ENCODE data around the gene SLC8A2. TPM values are rescaled to one million over a fixed set of nuclear protein-coding genes. Genes with fewer than 3 reads are reported as not detected.

The SLC8A2 gene
- total and polyA plus RNA-seq, 2 experiments from 2014 or later = 0.86 to 10.0 TPM

- Histone ChIP-seq H3K36me3 (ENCODE audit: insufficient read depth) (no peaks in the 10 kb centered on the region), H4K20me1 (replicated peaks; ENCODE audit: insufficient read depth) (peaks cover 3% of the 10 kb centered on the region; the same call in 1 of the 2 replicates), H3K9me2 (ENCODE audit: insufficient read depth) (no peaks in the 10 kb centered on the region), H3K27ac (ENCODE audit: low read depth) (no peak overlapping the region), H3K27me3 (ENCODE audit: insufficient read depth) (peaks cover 19% of the 10 kb centered on the region), H3K4me2 (no peak overlapping the region), H2AFZ (no peak overlapping the region), H3K4me1 (ENCODE audit: insufficient read depth) (peaks cover 3% of the 10 kb centered on the region; the same call in 1 of the 2 replicates), H3F3A (replicated peaks; ENCODE audit: low read depth) (peaks cover 15% of the 10 kb centered on the region; the same call in 1 of the 2 replicates), H3K4me3 (no peak overlapping the region), H3K79me2 (replicated peaks; ENCODE audit: insufficient read depth) (no peaks in the 10 kb centered on the region)
- H3K4me1 Mint-ChIP-seq = peaks cover 6% of the 10 kb centered on the region; the same call in 2 of the 3 replicates
- H3K27ac Mint-ChIP-seq = no peak overlapping the region
- TF ChIP-seq REST (IDR thresholded peaks at IDR 0.05; ENCODE audit: unreplicated experiment) (no peak), JUNB (IDR thresholded peaks at IDR 0.05; ENCODE audit: unreplicated experiment) (no peak), ZNF462 (CRISPR knock-in tag; IDR thresholded peaks at IDR 0.05) (no peak), EZH2phosphoT487 (IDR thresholded peaks at IDR 0.05; ENCODE audit: unreplicated experiment) (no peak), EZH2 (IDR thresholded peaks at IDR 0.05; ENCODE audit: low read depth, unreplicated experiment) (no peak), ZNF114 (CRISPR knock-in tag; IDR thresholded peaks at IDR 0.05) (no peak), CREB1 (CRISPR knock-in tag; IDR thresholded peaks at IDR 0.05; ENCODE audit: low read depth) (no peak), POLR2AphosphoS5 (IDR thresholded peaks at IDR 0.05; ENCODE audit: low read depth) (no peak), STAT1 (IDR thresholded peaks at IDR 0.05; ENCODE audit: unreplicated experiment) (no peak), ETS1 (IDR thresholded peaks at IDR 0.05) (no peak), NANOG (IDR thresholded peaks at IDR 0.05; ENCODE audit: borderline replicate concordance) (no peak), CTCF (conservative IDR thresholded peaks at IDR 0.05; ENCODE audit: low read depth in 2 of 2) (no peak), ZNF331 (CRISPR knock-in tag; IDR thresholded peaks at IDR 0.05; ENCODE audit: low read depth) (no peak)
- no peaks in the 10 kb centered on the region for H3K36me3 Mint-ChIP-seq (ENCODE audit: low read depth)
- DNase-seq (ENCODE audit: low spot score) (no peak), ATAC-seq (no peak)
- peaks cover 25% of the 10 kb centered on the region for H3K27me3 Mint-ChIP-seq (ENCODE audit: insufficient read depth, low read depth, poor library complexity)
- H3K9me3 Mint-ChIP-seq = no peaks in the 10 kb centered on the region; the same call in 1 of the 3 replicates
- no peak overlapping the region for H3K4me3 Mint-ChIP-seq
These were observed 36.5 kb downstream of the SLC8A2 start for GRCh38 chr19:47435196-47435595.
